ENCODE results near the gene MAOB.

Gene MAOB

DNA sequence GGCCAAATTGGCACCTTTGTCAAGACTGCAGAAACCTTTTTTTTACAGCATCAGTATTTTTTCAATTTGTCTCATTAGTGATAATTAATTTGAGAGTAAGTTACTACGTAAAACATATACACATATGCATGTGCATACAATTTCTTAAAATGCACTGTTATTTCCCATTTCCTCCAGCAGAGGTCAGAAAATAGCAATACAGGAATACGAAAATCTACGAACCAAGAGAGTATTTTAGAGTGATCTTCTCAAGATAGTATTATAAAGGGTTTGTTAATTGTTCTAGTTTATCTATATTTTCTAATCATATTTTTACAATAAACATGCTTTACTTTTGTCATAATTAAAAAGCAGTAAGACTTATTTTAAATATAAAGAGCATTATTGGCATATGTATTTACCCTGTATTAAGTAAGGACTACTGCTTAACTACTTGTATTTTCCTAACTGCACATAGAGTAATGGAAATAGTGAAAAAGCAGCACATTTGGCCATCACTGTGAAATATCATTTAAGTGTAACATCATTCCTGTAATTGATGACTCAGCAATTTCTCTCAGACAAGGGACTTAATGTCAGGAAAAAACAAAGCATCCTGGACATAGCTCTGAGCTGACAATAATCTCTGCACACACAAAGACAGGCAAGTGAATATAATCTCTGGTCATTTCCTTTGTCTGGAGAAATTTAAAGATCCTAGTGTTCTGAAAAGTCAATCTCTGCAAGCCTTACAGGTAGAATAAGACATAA lies 45.6 kb downstream of the MAOB start:
- TF ChIP-seq, protein P1, sequence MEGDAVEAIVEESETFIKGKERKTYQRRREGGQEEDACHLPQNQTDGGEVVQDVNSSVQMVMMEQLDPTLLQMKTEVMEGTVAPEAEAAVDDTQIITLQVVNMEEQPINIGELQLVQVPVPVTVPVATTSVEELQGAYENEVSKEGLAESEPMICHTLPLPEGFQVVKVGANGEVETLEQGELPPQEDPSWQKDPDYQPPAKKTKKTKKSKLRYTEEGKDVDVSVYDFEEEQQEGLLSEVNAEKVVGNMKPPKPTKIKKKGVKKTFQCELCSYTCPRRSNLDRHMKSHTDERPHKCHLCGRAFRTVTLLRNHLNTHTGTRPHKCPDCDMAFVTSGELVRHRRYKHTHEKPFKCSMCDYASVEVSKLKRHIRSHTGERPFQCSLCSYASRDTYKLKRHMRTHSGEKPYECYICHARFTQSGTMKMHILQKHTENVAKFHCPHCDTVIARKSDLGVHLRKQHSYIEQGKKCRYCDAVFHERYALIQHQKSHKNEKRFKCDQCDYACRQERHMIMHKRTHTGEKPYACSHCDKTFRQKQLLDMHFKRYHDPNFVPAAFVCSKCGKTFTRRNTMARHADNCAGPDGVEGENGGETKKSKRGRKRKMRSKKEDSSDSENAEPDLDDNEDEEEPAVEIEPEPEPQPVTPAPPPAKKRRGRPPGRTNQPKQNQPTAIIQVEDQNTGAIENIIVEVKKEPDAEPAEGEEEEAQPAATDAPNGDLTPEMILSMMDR (IDR thresholded peaks at IDR 0.05) = peak; percentile 69
- DNase-seq = no peak
- no peaks in the 10 kb centered on the region for H3K4me1 Mint-ChIP-seq
- H3K9me3 Mint-ChIP-seq = peaks cover 14% of the 10 kb centered on the region
- H3K36me3 Mint-ChIP-seq (ENCODE audit: low read depth) = no peaks in the 10 kb centered on the region
- H3K4me3 Mint-ChIP-seq = no peak overlapping the region
- no peaks in the 10 kb centered on the region for H3K27me3 Mint-ChIP-seq (ENCODE audit: low read depth, poor library complexity)
- H3K27ac Mint-ChIP-seq = no peak overlapping the region

DNA sequence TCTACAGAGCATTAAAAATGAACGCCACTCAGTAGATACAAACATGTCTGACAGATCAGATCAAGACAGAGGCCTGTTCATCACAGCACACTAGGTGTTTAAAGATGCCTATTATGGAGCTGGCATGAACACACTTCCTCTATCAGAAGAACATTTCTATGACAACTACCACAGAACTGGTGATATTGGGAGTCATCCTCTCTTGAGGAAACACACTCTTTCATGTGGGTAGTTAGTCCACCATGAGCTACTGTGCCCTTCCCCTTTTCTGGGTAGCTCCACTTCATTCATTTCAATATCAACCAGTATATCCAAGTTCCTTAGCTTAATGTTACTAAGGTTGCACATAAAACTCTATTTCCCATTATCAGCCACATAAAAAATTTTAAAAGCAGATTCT lies 46.7 kb downstream of the MAOB start:
- H3K4me3 Mint-ChIP-seq = no peak overlapping the region
- H3K9me3 Mint-ChIP-seq = peaks cover 7% of the 10 kb centered on the region
- no peak overlapping the region for H3K27ac Mint-ChIP-seq
- TF ChIP-seq, protein P1 (IDR thresholded peaks at IDR 0.05) = no peak
- no peaks in the 10 kb centered on the region for H3K4me1 Mint-ChIP-seq
- DNase-seq = no peak
- no peaks in the 10 kb centered on the region for H3K36me3 Mint-ChIP-seq (ENCODE audit: low read depth)
- H3K27me3 Mint-ChIP-seq (ENCODE audit: low read depth, poor library complexity) = no peaks in the 10 kb centered on the region

DNA sequence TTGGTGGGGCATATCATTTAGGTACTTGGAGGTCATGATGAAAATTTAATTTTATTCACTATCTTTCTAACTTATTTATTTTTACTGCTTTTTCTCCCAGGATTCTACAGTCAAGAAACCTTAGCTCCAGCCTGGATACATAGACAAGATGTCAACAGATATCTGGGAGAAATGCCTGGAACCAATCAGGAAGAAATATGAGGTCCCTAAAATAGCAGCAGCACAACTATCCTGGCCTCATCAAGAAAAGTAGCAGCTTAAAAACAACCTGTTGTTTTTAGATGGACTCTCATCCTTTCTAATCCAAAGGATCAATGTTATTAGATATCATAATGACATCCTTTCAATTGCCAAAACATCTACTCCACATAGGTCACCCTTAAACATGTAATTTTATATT lies 54.5 kb downstream of the MAOB start:
- no peak for DNase-seq
- TF ChIP-seq, protein P1 (IDR thresholded peaks at IDR 0.05) = no peak
- no peak overlapping the region for H3K27ac Mint-ChIP-seq
- H3K36me3 Mint-ChIP-seq (ENCODE audit: low read depth) = no peaks in the 10 kb centered on the region
- H3K4me3 Mint-ChIP-seq = no peak overlapping the region
- peaks cover under 1% of the 10 kb centered on the region for H3K27me3 Mint-ChIP-seq (ENCODE audit: low read depth, poor library complexity)
- H3K4me1 Mint-ChIP-seq = no peaks in the 10 kb centered on the region
- H3K9me3 Mint-ChIP-seq = peaks cover 25% of the 10 kb centered on the region

DNA sequence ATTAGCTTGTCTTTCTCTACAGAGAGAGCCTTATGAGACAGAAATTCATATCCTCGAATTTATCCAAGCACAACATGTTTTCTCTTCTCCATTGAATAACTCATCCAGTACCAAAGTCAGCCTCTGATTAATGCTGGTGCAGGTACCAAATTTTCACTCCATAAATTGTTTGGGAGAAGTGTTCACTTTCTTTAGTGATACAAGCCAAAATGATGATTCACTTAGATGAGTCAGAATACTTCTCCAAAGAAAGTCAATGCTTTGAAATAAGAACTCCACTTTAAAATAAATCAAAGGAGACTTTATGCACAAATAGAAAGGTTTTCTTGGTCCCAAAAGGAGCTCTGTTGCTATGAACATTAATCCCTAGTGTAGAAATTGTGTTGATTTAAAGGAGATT lies 60.2 kb downstream of the MAOB start:
- Mint-ChIP-seq H3K36me3 (ENCODE audit: low read depth) (no peaks in the 10 kb centered on the region), H3K27ac (no peak overlapping the region), H3K27me3 (ENCODE audit: low read depth, poor library complexity) (peaks cover 2% of the 10 kb centered on the region), H3K9me3 (peaks cover 45% of the 10 kb centered on the region), H3K4me1 (no peaks in the 10 kb centered on the region), H3K4me3 (no peak overlapping the region)
- no peak for DNase-seq
- TF ChIP-seq, protein P1 (IDR thresholded peaks at IDR 0.05) = no peak

DNA sequence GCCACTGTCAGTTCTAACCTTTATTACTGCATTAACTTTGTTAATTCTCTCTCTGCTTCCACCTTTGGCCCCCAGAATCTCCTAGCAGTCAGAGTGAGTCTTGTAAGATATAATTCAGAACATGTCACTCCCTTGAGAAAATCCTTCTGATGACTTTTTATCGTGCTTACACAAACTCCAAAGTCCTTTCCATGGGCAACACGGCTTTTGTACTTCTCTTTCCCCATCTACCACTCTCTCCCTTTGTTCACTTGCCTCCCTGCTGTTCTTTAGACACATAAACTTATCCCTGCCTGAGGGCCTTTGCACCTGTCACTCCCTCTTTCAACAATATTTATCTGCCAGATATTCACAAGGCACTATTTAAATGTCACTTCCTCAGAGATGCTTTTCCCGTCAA lies 64.8 kb downstream of the MAOB start:
- Mint-ChIP-seq H3K27ac (no peak overlapping the region), H3K36me3 (ENCODE audit: low read depth) (no peaks in the 10 kb centered on the region)

More for the DNA sequence above, 64.8 kb downstream of the MAOB start:
- no peak for DNase-seq
- TF ChIP-seq, protein P1 (IDR thresholded peaks at IDR 0.05) = no peak
- no peaks in the 10 kb centered on the region for H3K27me3 Mint-ChIP-seq (ENCODE audit: low read depth, poor library complexity)
- H3K4me1 Mint-ChIP-seq = no peaks in the 10 kb centered on the region
- peaks cover 22% of the 10 kb centered on the region for H3K9me3 Mint-ChIP-seq
- no peak overlapping the region for H3K4me3 Mint-ChIP-seq

All from nephron progenitor cell (in vitro differentiated cells).